ENCODE data around the gene SETD1A. TPM values are rescaled to one million over a fixed set of nuclear protein-coding genes. Genes with fewer than 3 reads are reported as not detected.
A peak's percentile ranks its signal among the peaks of the same experiment; 100 is the strongest.

The SETD1A gene
- polyA plus RNA-seq, 2 donors, result 6.8 to 9.6 TPM

DNA sequence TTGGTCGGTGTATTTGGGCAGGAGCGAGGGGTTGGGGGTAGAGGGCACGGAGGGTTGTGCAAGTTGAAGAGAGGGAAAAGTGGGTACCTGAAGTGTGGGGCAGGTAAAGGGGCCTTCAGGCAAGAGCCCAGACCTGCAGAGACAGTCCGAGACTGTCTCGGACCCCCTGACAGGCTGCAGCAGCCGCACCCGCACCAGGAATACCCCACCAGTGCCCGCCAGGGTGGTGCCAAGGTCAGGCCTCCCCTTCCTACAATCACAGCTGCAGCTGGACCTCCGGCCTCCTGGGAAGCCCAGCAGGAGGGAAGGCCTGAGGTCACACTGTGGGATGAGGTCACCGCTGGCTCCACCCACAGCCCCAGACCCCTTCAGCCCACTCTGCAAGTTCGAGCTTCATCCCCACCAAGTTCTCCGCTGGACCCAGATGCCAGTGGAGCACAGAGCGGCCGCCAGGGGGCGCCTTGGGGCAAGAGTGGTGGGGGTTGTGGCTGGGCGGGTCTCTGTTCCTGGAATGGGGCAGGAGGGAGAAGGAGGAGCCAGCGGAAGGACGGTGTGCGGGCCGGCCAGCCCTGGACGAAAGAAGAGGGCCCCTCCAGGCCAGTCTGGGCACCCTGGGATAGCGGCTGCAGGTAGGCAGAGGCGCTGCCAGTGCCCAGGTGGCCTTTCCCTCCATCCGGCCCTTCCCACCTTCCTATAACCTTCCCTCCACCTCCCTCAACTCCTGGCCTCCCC is 27.3 kb downstream of the SETD1A start, which contains the start of gene HSD3B7:
HSD3B7 (plus strand) TSS at position 539 of the 732 bp plus-strand sequence. CDS start 452 bp downstream, outside the sequence.
- Histone ChIP-seq H3K27me3 (ENCODE audit: control insufficient read depth in 1 of 2, insufficient read depth in 2 of 2, low read length in 2 of 2) (no peaks in the 10 kb centered on the region), H3K9me3 (ENCODE audit: control insufficient read depth in 2 of 2, insufficient read depth in 1 of 2, low read depth in 1 of 2, low read length in 1 of 2) (no peaks in the 10 kb centered on the region), H3K4me3 (ENCODE audit: low read depth in 1 of 2, low read length in 2 of 2) (peak within 1 kb of the TSS; percentile 32 to 62), H3K27ac (ENCODE audit: low read depth in 2 of 2, low read length in 1 of 2) (peak within 1 kb of the TSS; percentile 65 to 67), H3K36me3 (ENCODE audit: control insufficient read depth in 2 of 2, insufficient read depth in 2 of 2, low read length in 1 of 2) (peaks cover 0 to 23% of the 10 kb centered on the region in 2 donors), H3K4me1 (ENCODE audit: control insufficient read depth in 2 of 2, insufficient read depth in 2 of 2, low read length in 1 of 2) (peaks cover 0 to 12% of the 10 kb centered on the region in 2 donors)
- WGBS, 2 donors, result 27 to 29% methylated on average over 22 to 24 of the region's 24 CpGs

DNA sequence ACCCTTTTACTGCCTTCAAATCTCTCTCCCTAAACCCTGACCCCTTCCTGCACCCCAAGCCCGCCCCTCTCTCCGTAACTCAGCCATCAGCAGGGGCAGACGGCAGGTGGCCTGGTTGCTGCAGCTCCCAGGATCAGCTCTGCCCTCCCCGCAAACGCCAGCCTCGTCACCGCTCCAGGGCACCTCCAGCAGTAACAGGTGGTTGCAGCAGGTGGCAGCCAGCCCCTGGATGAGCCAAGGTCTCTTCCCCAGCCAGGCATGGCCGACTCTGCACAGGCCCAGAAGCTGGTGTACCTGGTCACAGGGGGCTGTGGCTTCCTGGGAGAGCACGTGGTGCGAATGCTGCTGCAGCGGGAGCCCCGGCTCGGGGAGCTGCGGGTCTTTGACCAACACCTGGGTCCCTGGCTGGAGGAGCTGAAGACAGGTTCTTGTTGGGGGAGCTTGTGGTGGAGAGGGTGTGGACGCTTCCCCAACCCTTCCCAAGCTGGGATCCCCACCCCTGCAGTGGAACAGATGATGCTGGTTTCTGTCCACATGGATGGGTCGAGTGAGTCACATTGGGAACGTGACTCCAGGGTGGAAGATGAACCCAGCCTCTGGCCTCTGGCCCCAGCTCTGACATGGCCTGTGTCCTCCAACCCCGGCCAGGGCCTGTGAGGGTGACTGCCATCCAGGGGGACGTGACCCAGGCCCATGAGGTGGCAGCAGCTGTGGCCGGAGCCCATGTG is 28.0 kb downstream of the SETD1A start:
- Histone ChIP-seq H3K4me1 (ENCODE audit: control insufficient read depth in 2 of 2, insufficient read depth in 2 of 2, low read length in 1 of 2) (peaks cover 0 to 12% of the 10 kb centered on the region in 2 donors), H3K27me3 (ENCODE audit: control insufficient read depth in 1 of 2, insufficient read depth in 2 of 2, low read length in 2 of 2) (no peaks in the 10 kb centered on the region), H3K27ac (ENCODE audit: low read depth in 2 of 2, low read length in 1 of 2) (peak overlapping the region; percentile 65 to 67), H3K36me3 (ENCODE audit: control insufficient read depth in 2 of 2, insufficient read depth in 2 of 2, low read length in 1 of 2) (peaks cover 0 to 16% of the 10 kb centered on the region in 2 donors), H3K9me3 (ENCODE audit: control insufficient read depth in 2 of 2, insufficient read depth in 1 of 2, low read depth in 1 of 2, low read length in 1 of 2) (no peaks in the 10 kb centered on the region), H3K4me3 (ENCODE audit: low read depth in 1 of 2, low read length in 2 of 2) (peak overlapping the region; percentile 32 to 62)
- WGBS, 2 donors, result 40% methylated on average over 20 of the region's 20 CpGs

DNA sequence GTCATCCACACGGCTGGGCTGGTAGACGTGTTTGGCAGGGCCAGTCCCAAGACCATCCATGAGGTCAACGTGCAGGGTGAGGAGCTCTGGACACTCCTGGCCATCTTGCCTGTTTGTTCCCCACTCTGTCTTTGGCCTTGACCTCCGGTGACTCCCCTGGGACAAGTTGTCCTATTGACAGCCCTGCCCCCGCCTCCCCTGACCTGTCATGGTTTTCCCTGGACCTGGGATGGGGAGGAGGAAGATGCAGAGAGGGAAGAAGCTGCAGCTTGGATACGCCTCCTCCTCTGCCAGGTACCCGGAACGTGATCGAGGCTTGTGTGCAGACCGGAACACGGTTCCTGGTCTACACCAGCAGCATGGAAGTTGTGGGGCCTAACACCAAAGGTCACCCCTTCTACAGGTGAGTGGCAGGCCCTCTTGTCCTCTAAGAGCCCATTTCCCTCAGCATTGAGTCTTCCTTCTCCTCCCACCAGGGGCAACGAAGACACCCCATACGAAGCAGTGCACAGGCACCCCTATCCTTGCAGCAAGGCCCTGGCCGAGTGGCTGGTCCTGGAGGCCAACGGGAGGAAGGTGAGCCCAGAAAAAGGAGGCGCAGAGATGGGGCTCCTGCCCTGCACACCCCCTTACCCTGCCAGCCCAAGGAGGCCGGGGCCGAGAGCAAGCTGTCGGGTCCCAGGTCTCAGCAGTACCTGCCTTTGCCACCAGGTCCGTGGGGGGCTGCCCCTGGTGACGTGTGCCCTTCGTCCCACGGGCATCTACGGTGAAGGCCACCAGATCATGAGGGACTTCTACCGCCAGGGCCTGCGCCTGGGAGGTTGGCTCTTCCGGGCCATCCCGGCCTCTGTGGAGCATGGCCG is 28.8 kb downstream of the SETD1A start:
- no peaks in the 10 kb centered on the region for H3K9me3 ChIP-seq (ENCODE audit: control insufficient read depth in 2 of 2, insufficient read depth in 1 of 2, low read depth in 1 of 2, low read length in 1 of 2)
- no peak overlapping the region for H3K4me3 ChIP-seq (ENCODE audit: low read depth in 1 of 2, low read length in 2 of 2)
- peaks cover 0 to 12% of the 10 kb centered on the region in 2 donors for H3K4me1 ChIP-seq (ENCODE audit: control insufficient read depth in 2 of 2, insufficient read depth in 2 of 2, low read length in 1 of 2)
- 87 to 91% methylated on average over 29 of the region's 29 CpGs for WGBS, 2 donors
- H3K27me3 ChIP-seq (ENCODE audit: control insufficient read depth in 1 of 2, insufficient read depth in 2 of 2, low read length in 2 of 2), result no peaks in the 10 kb centered on the region
- peaks cover 0 to 9% of the 10 kb centered on the region in 2 donors for H3K36me3 ChIP-seq (ENCODE audit: control insufficient read depth in 2 of 2, insufficient read depth in 2 of 2, low read length in 1 of 2)
- no peak overlapping the region for H3K27ac ChIP-seq (ENCODE audit: low read depth in 2 of 2, low read length in 1 of 2)

DNA sequence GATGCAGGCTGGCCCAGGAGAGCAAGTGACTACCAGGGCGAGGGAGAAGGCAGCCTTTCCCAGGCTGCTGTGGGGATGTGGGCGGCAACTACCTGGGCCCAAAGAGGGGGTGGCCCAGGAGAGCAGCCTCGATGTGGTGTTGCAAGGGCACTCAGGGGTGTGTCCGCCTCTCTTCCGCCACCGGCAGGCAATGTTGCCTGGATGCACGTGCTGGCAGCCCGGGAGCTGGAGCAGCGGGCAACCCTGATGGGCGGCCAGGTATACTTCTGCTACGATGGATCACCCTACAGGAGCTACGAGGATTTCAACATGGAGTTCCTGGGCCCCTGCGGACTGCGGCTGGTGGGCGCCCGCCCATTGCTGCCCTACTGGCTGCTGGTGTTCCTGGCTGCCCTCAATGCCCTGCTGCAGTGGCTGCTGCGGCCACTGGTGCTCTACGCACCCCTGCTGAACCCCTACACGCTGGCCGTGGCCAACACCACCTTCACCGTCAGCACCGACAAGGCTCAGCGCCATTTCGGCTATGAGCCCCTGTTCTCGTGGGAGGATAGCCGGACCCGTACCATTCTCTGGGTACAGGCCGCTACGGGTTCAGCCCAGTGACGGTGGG is 30.1 kb downstream of the SETD1A start:
- H3K27ac ChIP-seq (ENCODE audit: low read depth in 2 of 2, low read length in 1 of 2), result no peak overlapping the region
- no peaks in the 10 kb centered on the region for H3K27me3 ChIP-seq (ENCODE audit: control insufficient read depth in 1 of 2, insufficient read depth in 2 of 2, low read length in 2 of 2)
- 91 to 95% methylated on average over 30 of the region's 30 CpGs for WGBS, 2 donors
- no peak overlapping the region for H3K4me3 ChIP-seq (ENCODE audit: low read depth in 1 of 2, low read length in 2 of 2)
- H3K36me3 ChIP-seq (ENCODE audit: control insufficient read depth in 2 of 2, insufficient read depth in 2 of 2, low read length in 1 of 2), result peaks cover 0 to 9% of the 10 kb centered on the region in 2 donors
- no peaks in the 10 kb centered on the region for H3K9me3 ChIP-seq (ENCODE audit: control insufficient read depth in 2 of 2, insufficient read depth in 1 of 2, low read depth in 1 of 2, low read length in 1 of 2)
- H3K4me1 ChIP-seq (ENCODE audit: control insufficient read depth in 2 of 2, insufficient read depth in 2 of 2, low read length in 1 of 2), result peaks cover 0 to 10% of the 10 kb centered on the region in 2 donors

DNA sequence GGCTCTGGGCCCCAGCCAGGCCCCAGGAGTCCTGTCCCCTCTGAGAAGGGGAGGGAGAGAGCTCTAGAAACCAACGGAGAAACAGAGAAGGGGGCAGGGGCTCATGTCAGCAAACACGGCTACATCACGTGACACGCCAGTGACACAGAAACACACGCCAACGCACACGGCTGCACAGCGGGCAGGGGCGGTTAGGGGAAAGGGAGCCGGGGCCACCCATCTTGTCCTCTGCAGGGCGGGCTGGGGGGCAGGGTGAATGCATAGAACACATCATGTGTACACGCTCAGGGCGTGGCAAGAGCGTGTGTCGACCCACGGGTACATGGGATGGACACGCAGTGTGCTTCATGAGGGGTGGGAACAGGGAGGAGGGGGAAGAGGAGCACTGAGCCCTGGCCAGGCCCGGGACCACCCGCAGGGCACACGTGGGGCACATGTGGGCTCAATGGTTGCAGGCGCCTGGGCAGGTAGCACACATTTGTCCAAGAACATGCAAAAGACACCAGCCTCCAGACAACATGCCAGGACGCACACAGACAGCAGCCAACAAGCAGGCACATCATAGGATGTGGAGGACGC is 32.0 kb downstream of the SETD1A start:
- no peak overlapping the region for H3K27ac ChIP-seq (ENCODE audit: low read depth in 2 of 2, low read length in 1 of 2)
- peaks cover 0 to 9% of the 10 kb centered on the region in 2 donors for H3K4me1 ChIP-seq (ENCODE audit: control insufficient read depth in 2 of 2, insufficient read depth in 2 of 2, low read length in 1 of 2)
- no peaks in the 10 kb centered on the region for H3K27me3 ChIP-seq (ENCODE audit: control insufficient read depth in 1 of 2, insufficient read depth in 2 of 2, low read length in 2 of 2)
- WGBS, 2 donors, result 81 to 82% methylated on average over 23 of the region's 23 CpGs
- H3K36me3 ChIP-seq (ENCODE audit: control insufficient read depth in 2 of 2, insufficient read depth in 2 of 2, low read length in 1 of 2), result peaks cover 0 to 7% of the 10 kb centered on the region in 2 donors
- H3K4me3 ChIP-seq (ENCODE audit: low read depth in 1 of 2, low read length in 2 of 2), result no peak overlapping the region
- H3K9me3 ChIP-seq (ENCODE audit: control insufficient read depth in 2 of 2, insufficient read depth in 1 of 2, low read depth in 1 of 2, low read length in 1 of 2), result no peaks in the 10 kb centered on the region

DNA sequence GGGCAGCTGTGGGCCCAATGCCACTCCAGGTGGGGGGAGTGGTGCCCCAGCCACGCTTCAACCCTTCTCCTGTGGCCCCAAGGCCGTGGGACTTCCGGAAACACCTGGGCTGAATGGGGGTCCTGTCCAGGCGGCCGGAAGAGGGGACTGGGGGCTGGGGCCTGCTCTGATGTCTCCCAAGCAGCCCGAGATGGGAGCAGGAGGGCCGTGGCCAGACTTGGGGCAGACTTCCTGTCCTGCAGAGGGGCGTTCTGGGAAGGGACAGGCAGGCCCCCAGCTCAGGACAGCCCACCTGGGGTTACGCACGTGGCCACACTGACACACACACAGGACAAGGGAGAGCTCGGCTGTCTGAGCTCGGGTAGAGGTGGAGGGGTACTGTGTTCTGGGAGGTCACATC is 32.6 kb downstream of the SETD1A start:
- peaks cover 0 to 7% of the 10 kb centered on the region in 2 donors for H3K36me3 ChIP-seq (ENCODE audit: control insufficient read depth in 2 of 2, insufficient read depth in 2 of 2, low read length in 1 of 2)
- H3K27ac ChIP-seq (ENCODE audit: low read depth in 2 of 2, low read length in 1 of 2), result no peak overlapping the region
- H3K9me3 ChIP-seq (ENCODE audit: control insufficient read depth in 2 of 2, insufficient read depth in 1 of 2, low read depth in 1 of 2, low read length in 1 of 2), result no peaks in the 10 kb centered on the region
- H3K4me3 ChIP-seq (ENCODE audit: low read depth in 1 of 2, low read length in 2 of 2), result no peak overlapping the region
- no peaks in the 10 kb centered on the region for H3K27me3 ChIP-seq (ENCODE audit: control insufficient read depth in 1 of 2, insufficient read depth in 2 of 2, low read length in 2 of 2)
- 73 to 74% methylated on average over 12 of the region's 12 CpGs for WGBS, 2 donors
- peaks cover 0 to 8% of the 10 kb centered on the region in 2 donors for H3K4me1 ChIP-seq (ENCODE audit: control insufficient read depth in 2 of 2, insufficient read depth in 2 of 2, low read length in 1 of 2)

DNA sequence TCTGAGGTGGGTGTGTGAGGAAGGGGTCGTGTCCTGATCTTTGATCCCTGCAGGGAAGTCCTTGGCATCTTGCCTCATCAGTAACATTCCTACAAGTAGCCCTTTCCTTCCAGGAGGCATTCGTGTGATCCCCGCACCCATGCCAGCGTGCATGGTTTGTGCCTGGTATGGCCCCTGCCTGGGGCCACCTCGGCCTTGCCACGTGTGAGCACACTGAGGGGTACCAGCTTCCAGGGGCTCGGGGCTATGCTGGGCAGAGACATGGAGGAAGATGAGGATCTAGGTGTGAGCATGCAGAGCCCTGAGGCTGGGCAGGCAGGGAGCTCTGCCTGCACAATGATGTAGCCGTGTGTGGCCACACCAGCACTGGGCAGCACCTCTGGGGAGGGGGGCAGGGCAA is 33.5 kb downstream of the SETD1A start:
- no peak overlapping the region for H3K27ac ChIP-seq (ENCODE audit: low read depth in 2 of 2, low read length in 1 of 2)
- no peaks in the 10 kb centered on the region for H3K9me3 ChIP-seq (ENCODE audit: control insufficient read depth in 2 of 2, insufficient read depth in 1 of 2, low read depth in 1 of 2, low read length in 1 of 2)
- no peak overlapping the region for H3K4me3 ChIP-seq (ENCODE audit: low read depth in 1 of 2, low read length in 2 of 2)
- 73 to 77% methylated on average over 8 of the region's 8 CpGs for WGBS, 2 donors
- H3K4me1 ChIP-seq (ENCODE audit: control insufficient read depth in 2 of 2, insufficient read depth in 2 of 2, low read length in 1 of 2), result no peaks in the 10 kb centered on the region
- no peaks in the 10 kb centered on the region for H3K27me3 ChIP-seq (ENCODE audit: control insufficient read depth in 1 of 2, insufficient read depth in 2 of 2, low read length in 2 of 2)
- peaks cover 0 to 7% of the 10 kb centered on the region in 2 donors for H3K36me3 ChIP-seq (ENCODE audit: control insufficient read depth in 2 of 2, insufficient read depth in 2 of 2, low read length in 1 of 2)

DNA sequence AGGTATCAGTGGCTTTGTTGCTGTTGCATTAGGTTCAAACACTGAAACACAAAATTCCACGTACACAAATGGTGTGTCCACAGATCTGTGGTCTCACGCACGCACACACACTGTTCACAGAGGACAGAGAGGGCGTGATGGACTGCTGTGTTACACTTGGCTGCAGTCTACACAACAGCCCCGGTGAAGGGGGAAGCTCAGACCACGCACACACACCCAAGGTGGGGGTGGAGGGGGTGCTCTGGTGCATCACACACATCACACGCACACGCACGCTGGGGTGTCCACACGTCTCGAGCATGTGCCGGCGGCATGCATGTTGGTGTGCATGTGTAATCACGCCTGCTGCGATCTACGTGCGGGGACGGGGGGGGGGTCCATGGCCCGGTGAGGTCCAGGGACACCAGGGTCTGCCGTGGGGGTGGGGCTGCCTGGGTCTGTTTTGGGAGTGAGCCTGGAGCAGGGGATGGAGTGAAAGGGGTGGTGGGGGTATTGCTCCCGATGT is 34.8 kb downstream of the SETD1A start:
- Histone ChIP-seq H3K27me3 (ENCODE audit: control insufficient read depth in 1 of 2, insufficient read depth in 2 of 2, low read length in 2 of 2) (no peaks in the 10 kb centered on the region), H3K36me3 (ENCODE audit: control insufficient read depth in 2 of 2, insufficient read depth in 2 of 2, low read length in 1 of 2) (peaks cover 0 to 7% of the 10 kb centered on the region in 2 donors), H3K4me3 (ENCODE audit: low read depth in 1 of 2, low read length in 2 of 2) (no peak overlapping the region), H3K4me1 (ENCODE audit: control insufficient read depth in 2 of 2, insufficient read depth in 2 of 2, low read length in 1 of 2) (peaks cover 0 to 4% of the 10 kb centered on the region in 2 donors), H3K9me3 (ENCODE audit: control insufficient read depth in 2 of 2, insufficient read depth in 1 of 2, low read depth in 1 of 2, low read length in 1 of 2) (no peaks in the 10 kb centered on the region), H3K27ac (ENCODE audit: low read depth in 2 of 2, low read length in 1 of 2) (no peak overlapping the region)
- WGBS, 2 donors, result 85 to 86% methylated on average over 21 of the region's 21 CpGs
